GM23248 (cell line): ENCODE results near the gene SPTBN5. TPM values are rescaled to one million over a fixed set of nuclear protein-coding genes. Genes with fewer than 3 reads are reported as not detected.

Experiments used
- DNase-seq: peaks from one replicate; pipeline ENCODE4 v3.0.0-alpha.2; 2015
- H2AFZ ChIP-seq: fragments of 200-600 bp; sonication (generic); 2 replicates; pipeline ENCODE4 v1.6.1; 2016; ENCODE audit warnings: antibody characterized with exemption
- H3F3A ChIP-seq: fragments of 200-600 bp; sonication (generic); 2 replicates; pipeline ENCODE4 v1.6.1; 2016; ENCODE audit warnings: mild to moderate bottlenecking, antibody characterized with exemption, mixed run types; ENCODE audit not compliant: insufficient read depth
- H3K27ac ChIP-seq: fragments of 200-600 bp; sonication (generic); 2 replicates; pipeline ENCODE4 v1.5.1; 2016; ENCODE audit warnings: mild to moderate bottlenecking
- H3K27me3 ChIP-seq: fragments of 200-600 bp; sonication (generic); replicated peaks from 2 replicates; pipeline ENCODE4 v1.6.1; 2016; ENCODE audit warnings: mild to moderate bottlenecking; ENCODE audit not compliant: insufficient read depth
- H3K36me3 ChIP-seq: fragments of 200-600 bp; sonication (generic); 2 replicates; pipeline ENCODE4 v1.6.1; 2016; ENCODE audit warnings: low read depth, mild to moderate bottlenecking
- H3K4me1 ChIP-seq: fragments of 200-600 bp; sonication (generic); 2 replicates; pipeline ENCODE4 v1.6.1; 2016; ENCODE audit warnings: mild to moderate bottlenecking; ENCODE audit not compliant: insufficient read depth
- H3K4me2 ChIP-seq: fragments of 200-600 bp; sonication (generic); one replicate; pipeline ENCODE4 v1.6.1; 2016; ENCODE audit warnings: mild to moderate bottlenecking; ENCODE audit not compliant: unreplicated experiment
- H3K4me3 ChIP-seq: fragments of 200-600 bp; sonication (generic); 2 replicates; pipeline ENCODE4 v1.5.1; 2016; ENCODE audit warnings: mild to moderate bottlenecking
- H3K79me2 ChIP-seq: fragments of 200-600 bp; sonication (generic); 2 replicates; pipeline ENCODE4 v1.6.1; 2016; ENCODE audit warnings: mild to moderate bottlenecking; ENCODE audit not compliant: insufficient read depth
- H3K9ac ChIP-seq: fragments of 200-600 bp; sonication (generic); 2 replicates; pipeline ENCODE4 v1.6.1; 2016; ENCODE audit warnings: mild to moderate bottlenecking
- H3K9me2 ChIP-seq: fragments of 200-600 bp; sonication (generic); 2 replicates; pipeline ENCODE4 v1.6.1; 2016; ENCODE audit warnings: mixed run types, mild to moderate bottlenecking, moderate library complexity; ENCODE audit not compliant: insufficient read depth
- H3K9me3 ChIP-seq: fragments of 200-600 bp; sonication (generic); one replicate; pipeline ENCODE4 v1.6.1; 2017; ENCODE audit warnings: low read depth
- H4K20me1 ChIP-seq: fragments of 200-600 bp; sonication (generic); 2 replicates; pipeline ENCODE4 v1.6.0; 2016; ENCODE audit not compliant: insufficient read depth
- EZH2 ChIP-seq: fragments of 200-600 bp; sonication (generic); IDR thresholded peaks from 2 replicates; pipeline ENCODE4 v1.6.1; 2018; ENCODE audit warnings: antibody characterized with exemption, mild to moderate bottlenecking; ENCODE audit not compliant: insufficient read depth, poor library complexity, severe bottlenecking
- EZH2phosphoT487 ChIP-seq: fragments of 200-600 bp; sonication (generic); IDR thresholded peaks from 2 replicates; pipeline ENCODE4 v1.6.1; 2018; ENCODE audit warnings: antibody characterized with exemption, moderate library complexity, mild to moderate bottlenecking, low read depth; ENCODE audit not compliant: insufficient read depth
- WGBS, 2 experiments: methylation state at CpG; one replicate each; pipeline ENCODE4 v1.1.6; 2015 to 2017; ENCODE audit warnings: low lambda C conversion rate in 2 of 2, low coverage in 1 of 2; ENCODE audit errors: missing lambda C conversion rate in 2 of 2; 5-methylcytosine and 5-hydroxymethylcytosine counted together
- in situ Hi-C: fragments of 300-500 bp; cut with MboI; formaldehyde crosslinking; loops from 2 replicates; pipeline ENCODE4 v1.15.0; 2020
- polyA plus RNA-seq: library from polyadenylated mRNA; unstranded; fragments of >200 nt; fragmentation: Nextera tagmentation; extraction: Ambion mirVana; gene quantifications from 2 replicates; pipeline ENCODE4 v1.2.1, GENCODE V29; 2016
- total RNA-seq: library from RNA; depleted of rRNA; stranded (reverse); fragments of >200 nt; shearing (Covaris generic); gene quantifications from 2 replicates; pipeline ENCODE4 v1.2.3, GENCODE V29; 2014

SPTBN5 gene
- total and polyA plus RNA-seq, 2 experiments from 2014 or later = 0.03 to 0.11 TPM

GRCh38 chr15:41840673-41841072 lies 53.2 kb downstream of the SPTBN5 start:
- no peaks in the 10 kb centered on the region for H3K4me1 ChIP-seq
- 84 to 85% methylated on average over 15 of the region's 15 CpGs for WGBS, 2 experiments
- TF ChIP-seq EZH2 = no peak
- no peak for TF ChIP-seq EZH2phosphoT487
- no peak overlapping the region for H3K4me3 ChIP-seq
- H3K27me3 ChIP-seq = no peaks in the 10 kb centered on the region
- no peaks in the 10 kb centered on the region for H3F3A ChIP-seq
- no peak overlapping the region for H2AFZ ChIP-seq
- no peaks in the 10 kb centered on the region for H3K79me2 ChIP-seq
- no peak overlapping the region for H3K9ac ChIP-seq
- no peaks in the 10 kb centered on the region for H3K36me3 ChIP-seq
- no peak overlapping the region for H3K27ac ChIP-seq
- in situ Hi-C loops = no loop called here
- H4K20me1 ChIP-seq = no peaks in the 10 kb centered on the region
- no peak for DNase-seq
- no peaks in the 10 kb centered on the region for H3K9me3 ChIP-seq
- no peaks in the 10 kb centered on the region for H3K9me2 ChIP-seq
- H3K4me2 ChIP-seq = no peak overlapping the region

- H3K4me1 ChIP-seq = no peaks in the 10 kb centered on the region
- TF ChIP-seq EZH2 (no peak), EZH2phosphoT487 (no peak)
- no peak overlapping the region for H3K4me3 ChIP-seq
- in situ Hi-C loops = no loop called here
- H4K20me1 ChIP-seq = no peaks in the 10 kb centered on the region
- DNase-seq = no peak
- H3K9me2 ChIP-seq = no peaks in the 10 kb centered on the region
- H3K79me2 ChIP-seq = no peaks in the 10 kb centered on the region
- H3K27me3 ChIP-seq = no peaks in the 10 kb centered on the region
- no peaks in the 10 kb centered on the region for H3K9me3 ChIP-seq
- H3F3A ChIP-seq = no peaks in the 10 kb centered on the region
- 85 to 88% methylated on average over 16 of the region's 16 CpGs for WGBS, 2 experiments
- H3K4me2 ChIP-seq = no peak overlapping the region
- H2AFZ ChIP-seq = no peak overlapping the region
- no peak overlapping the region for H3K27ac ChIP-seq
- H3K9ac ChIP-seq = no peak overlapping the region
- H3K36me3 ChIP-seq = no peaks in the 10 kb centered on the region
These were observed 53.9 kb downstream of the SPTBN5 start for GRCh38 chr15:41839781-41840491.

- in situ Hi-C loops = no loop called here
- WGBS, 2 experiments = 77 to 81% methylated on average over 6 of the region's 6 CpGs
- H3K9ac ChIP-seq = no peak within 1 kb of the TSS
These were observed 55.4 kb downstream of the SPTBN5 start, which contains the start of gene PLA2G4B for GRCh38 chr15:41838400-41838897. PLA2G4B (plus strand) TSS chr15:41838847; CDS start chr15:41838914, 67 bp downstream.

GRCh38 chr15:41836713-41837454 lies 57.0 kb downstream of the SPTBN5 start:
- no peaks in the 10 kb centered on the region for H4K20me1 ChIP-seq
- no peaks in the 10 kb centered on the region for H3K9me3 ChIP-seq
- no peaks in the 10 kb centered on the region for H3K4me1 ChIP-seq
- no peaks in the 10 kb centered on the region for H3K79me2 ChIP-seq
- no peak overlapping the region for H3K4me2 ChIP-seq
- H3K9ac ChIP-seq = no peak overlapping the region
- no peak overlapping the region for H3K27ac ChIP-seq
- no peak for DNase-seq
- WGBS, 2 experiments = 92% methylated on average over 22 to 23 of the region's 23 CpGs
- TF ChIP-seq EZH2 (no peak), EZH2phosphoT487 (no peak)
- no peaks in the 10 kb centered on the region for H3K27me3 ChIP-seq
- H3K9me2 ChIP-seq = no peaks in the 10 kb centered on the region
- H3K4me3 ChIP-seq = no peak overlapping the region
- no peak overlapping the region for H2AFZ ChIP-seq
- in situ Hi-C loops = no loop called here
- no peaks in the 10 kb centered on the region for H3K36me3 ChIP-seq
- H3F3A ChIP-seq = no peaks in the 10 kb centered on the region

More at GRCh38 chr15:41838400-41838897, 55.4 kb downstream of the SPTBN5 start, which contains the start of gene PLA2G4B:
- Histone ChIP-seq H3K4me2 (no peak within 1 kb of the TSS), H3K27me3 (no peaks in the 10 kb centered on the region), H4K20me1 (no peaks in the 10 kb centered on the region), H3K4me1 (no peaks in the 10 kb centered on the region), H2AFZ (no peak within 1 kb of the TSS), H3K36me3 (no peaks in the 10 kb centered on the region), H3K79me2 (no peaks in the 10 kb centered on the region), H3K27ac (no peak within 1 kb of the TSS), H3K4me3 (no peak within 1 kb of the TSS), H3K9me3 (no peaks in the 10 kb centered on the region), H3K9me2 (no peaks in the 10 kb centered on the region), H3F3A (no peaks in the 10 kb centered on the region)
- no peak for DNase-seq
- TF ChIP-seq EZH2 = no peak
- TF ChIP-seq EZH2phosphoT487 = no peak
